Hematopoietic multipotent progenitor cell treated with erythropoietin and hydrocortisone succinate and interleukin-3 and kit ligand, for 4 days (in vitro differentiated cells): ENCODE measurements around the gene TRAPPC2B.
"Not testable (repeated sequence)": the region's sequence is repeated elsewhere in the genome, so short reads cannot be mapped to it uniquely, and the experiment has no call there.

ENCODE experiments used
- DNase-seq: peaks from one replicate; pipeline ENCODE4 v3.0.0-alpha.2; 2015

TRAPPC2B gene

DNA sequence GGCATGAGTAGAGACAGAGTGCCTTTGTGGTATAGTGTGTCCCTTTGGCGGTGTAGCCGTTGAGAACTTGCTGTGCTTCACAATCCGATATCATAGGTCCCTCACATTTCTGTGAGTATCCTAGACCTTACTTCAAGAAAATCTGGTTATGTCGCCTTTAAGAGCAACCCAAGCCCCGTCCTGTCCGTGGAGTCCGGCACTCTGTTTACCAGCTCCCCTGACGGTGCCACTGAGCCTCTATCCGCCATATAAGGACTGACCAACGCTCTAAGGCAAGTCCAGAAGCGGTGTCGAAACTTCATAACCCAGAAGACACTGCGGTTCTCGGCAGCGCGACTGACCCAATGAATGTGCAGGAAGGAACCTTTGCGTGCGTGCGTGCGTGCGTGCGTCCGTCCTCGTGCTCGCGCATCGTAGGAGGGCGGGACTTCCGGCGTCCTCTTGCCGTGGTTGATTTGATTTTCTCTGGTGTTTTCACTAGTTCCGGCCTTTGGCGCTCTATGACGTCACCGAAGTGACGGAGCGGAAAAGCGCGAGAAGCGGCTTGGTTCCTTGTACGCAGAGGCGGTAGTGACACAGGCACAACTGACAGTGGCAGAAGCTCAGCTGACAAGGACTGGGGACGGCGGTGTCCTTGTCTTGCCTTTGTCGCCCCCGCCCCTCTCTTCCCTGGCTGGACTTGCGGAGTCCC, at the start of gene TRAPPC2B, which contains the start of gene ZNF547:
Gene TRAPPC2B (plus strand): TSS at position 555 of the 691 bp plus-strand sequence. CDS start 1,283 bp downstream, outside the sequence.
Gene ZNF547 (plus strand): TSS at position 555 of the 691 bp plus-strand sequence. CDS start 5,005 bp downstream, outside the sequence.
- peak; percentile 100 for DNase-seq

DNA sequence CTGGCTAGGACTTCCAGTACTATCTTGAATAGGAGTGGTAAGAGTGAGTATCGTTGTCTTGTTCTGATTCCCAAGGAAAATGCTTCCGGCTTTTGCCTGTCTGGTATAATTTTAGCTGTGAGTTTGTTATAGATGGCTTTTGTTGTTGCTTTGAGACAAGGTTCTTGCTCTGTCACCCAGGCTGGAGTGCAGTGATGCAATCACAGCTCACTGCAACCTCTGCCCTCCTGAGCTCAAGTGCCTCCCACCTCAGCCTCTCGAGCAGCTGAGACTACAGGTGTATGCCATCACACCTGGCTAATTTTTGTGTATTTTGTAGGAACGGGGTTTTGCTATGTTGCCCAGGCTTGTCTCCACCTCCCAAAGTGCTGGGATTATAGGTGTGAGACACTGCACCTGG, 49.2 kb upstream of the TRAPPC2B start:
- no peak for DNase-seq

DNA sequence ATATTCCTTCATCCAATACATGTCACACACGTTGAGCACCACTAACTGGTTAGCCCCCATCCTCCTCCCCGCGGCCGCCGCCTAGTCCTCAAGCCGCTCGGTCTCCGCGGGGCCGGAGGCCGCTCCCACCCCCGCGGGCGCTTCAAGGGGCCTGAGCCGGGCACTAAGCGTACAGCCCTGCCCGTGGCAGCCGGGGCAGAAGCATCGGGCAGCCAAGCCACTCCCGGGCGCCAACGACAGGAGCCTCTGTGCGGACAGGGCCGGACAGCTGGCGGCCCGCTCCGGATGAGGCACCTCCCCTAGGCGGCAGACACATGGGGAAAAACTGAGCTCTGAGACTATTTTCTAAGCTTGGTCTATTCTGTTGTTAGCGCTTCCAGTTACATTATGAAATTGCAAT, 45.8 kb upstream of the TRAPPC2B start:
- DNase-seq: no peak

DNA sequence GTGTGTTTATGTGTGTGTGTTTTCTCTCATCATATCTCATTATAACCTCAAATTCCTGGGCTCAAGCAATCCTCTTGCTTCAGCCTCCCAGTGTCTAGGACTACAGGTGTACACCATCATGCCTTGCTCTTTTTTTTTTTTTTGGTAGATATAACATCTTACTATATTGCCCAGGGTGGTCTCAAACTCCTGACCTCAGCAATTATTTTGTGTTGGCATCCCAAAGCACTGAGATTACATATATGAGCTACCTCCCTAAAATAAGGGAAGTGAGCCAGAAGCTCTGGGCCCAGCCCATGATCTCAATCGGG, 43.5 kb upstream of the TRAPPC2B start:
- DNase-seq: no peak

DNA sequence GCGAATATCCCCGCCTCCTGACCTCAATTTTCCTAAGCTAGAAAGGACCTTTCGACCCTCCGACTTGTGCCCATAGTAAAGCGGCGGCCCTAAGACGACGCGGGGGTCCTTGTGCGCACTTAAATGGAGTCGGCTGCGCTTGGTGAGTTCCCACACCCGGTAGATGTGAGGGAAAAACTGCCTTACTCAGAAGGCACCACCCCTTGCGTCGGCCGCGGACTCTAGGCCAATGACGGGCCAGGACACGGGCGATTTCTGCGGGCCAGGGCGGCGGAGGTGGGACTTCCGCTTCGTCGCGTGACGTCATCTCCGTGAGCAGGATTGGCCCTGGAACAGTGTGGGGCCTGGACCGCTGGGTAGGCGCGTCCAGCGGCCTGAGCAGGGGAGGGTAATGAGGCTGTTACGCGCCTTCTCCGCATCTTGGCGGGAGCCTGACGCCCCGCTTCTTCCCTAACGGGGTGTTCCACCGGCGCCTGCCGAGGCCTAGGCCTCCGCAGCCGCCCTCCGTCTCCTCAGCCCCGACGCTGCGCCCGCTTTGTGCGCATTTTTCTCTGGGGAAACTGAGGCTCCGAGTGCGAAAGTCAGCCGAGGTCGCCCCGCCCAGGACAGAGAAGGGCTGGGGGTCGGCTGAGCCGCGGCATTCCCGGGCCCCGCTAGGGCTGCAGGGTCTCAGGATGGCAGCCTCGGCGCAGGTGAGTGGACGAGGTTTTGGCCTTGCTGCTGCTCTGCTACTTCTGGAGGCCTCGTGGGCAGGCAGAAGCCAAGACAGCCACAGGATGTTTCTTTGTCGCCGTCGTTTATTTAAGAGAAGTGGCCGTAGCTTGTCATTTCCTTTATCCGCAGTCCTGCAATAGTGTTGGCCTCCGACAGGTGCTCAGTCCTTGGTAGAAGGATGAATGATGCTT, 42.9 kb upstream of the TRAPPC2B start, which contains the start of gene ZNF543:
Gene ZNF543 (plus strand): TSS at position 293 of the 905 bp plus-strand sequence. CDS start 382 bp downstream, at position 675.
- peak; percentile 99 for DNase-seq

DNA sequence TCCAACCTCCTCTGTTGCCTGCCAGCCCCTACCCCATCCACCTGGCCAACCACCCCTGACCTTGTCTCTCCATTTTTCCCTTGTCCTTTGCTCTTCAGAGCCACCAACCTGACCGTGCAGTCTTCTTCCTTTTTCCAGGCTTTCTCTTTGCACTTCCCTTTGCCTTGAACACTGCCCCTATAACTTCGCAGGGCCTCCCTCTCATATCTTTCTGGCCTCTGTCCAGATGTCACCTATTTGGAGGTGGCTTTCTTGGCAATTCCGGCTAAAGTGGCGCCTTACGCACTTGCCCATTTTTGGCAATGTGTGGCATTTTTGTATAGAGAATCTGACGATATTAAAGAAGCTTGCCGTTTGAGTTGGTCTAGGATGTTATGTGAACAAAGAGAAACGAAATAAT, 42.2 kb upstream of the TRAPPC2B start:
- peak; percentile 14 for DNase-seq

DNA sequence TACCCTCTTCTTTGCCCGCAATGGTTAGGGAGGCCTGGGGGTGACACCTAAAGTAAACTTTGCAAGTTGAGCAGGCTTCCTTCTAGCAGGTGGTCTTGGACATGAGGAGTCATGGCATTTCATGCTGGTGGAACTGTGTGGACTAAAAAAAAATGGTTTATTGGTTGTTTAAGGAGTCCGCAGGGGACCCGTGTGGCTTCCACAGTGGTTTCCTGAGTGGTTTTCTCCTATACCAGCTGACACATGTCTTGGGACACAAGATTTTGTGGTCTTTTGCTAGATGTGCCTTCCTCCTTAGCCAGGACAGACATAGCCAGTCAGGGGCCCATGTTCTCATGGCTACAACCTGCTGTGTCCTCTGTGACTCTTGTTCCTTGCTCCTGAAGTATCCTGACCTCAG, 41.6 kb upstream of the TRAPPC2B start:
- peak; percentile 55 for DNase-seq

DNA sequence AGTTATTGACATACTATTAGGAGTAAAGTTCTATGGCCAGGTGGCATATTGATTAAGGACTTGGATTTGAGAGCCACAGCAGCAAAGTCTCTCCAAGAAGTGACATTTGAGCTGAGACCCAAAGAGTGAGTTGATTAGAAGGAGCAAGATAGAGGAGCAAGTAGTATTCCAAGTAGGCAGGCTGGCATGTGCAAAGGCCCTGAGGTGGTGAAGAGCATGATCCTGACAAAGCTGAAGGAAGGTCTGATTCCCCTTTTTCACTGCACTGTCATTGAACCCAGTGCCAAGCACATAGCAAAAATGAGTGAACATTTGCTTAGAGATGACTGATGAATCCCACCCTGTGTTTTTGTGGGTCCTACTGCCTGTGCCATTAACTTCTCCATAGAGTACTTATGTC, 38.4 kb upstream of the TRAPPC2B start:
- DNase-seq: no peak

DNA sequence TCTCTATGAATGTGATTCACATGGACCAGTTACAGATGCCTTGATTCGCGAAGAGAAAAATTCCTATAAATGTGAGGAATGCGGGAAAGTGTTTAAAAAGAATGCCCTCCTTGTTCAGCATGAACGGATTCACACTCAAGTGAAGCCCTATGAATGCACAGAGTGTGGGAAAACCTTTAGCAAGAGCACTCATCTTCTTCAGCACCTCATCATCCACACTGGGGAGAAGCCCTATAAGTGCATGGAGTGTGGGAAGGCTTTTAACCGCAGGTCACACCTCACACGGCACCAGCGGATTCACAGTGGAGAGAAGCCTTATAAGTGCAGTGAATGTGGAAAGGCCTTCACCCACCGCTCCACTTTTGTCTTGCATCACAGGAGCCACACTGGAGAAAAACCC, 35.4 kb upstream of the TRAPPC2B start:
- DNase-seq: no peak

DNA sequence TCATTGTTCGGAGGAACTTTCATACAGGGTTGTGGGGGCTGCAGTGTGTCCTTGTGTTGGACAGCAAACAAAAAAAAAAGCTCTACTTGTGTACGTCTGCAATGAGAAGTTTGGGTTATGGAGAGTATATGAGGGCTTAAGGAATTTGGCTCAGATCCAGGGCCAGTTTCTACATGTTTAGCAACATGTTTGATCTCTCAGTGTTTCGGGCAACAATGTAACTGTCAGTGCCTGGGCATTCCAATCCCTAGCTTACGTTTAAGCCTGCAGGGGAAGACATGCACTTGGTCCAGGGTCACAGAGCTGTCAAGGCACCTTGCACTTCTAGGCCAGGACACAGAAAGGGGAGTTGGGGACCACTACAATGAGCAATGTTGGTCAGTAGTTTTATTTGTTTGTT, 29.2 kb upstream of the TRAPPC2B start:
- DNase-seq: peak; percentile 13

DNA sequence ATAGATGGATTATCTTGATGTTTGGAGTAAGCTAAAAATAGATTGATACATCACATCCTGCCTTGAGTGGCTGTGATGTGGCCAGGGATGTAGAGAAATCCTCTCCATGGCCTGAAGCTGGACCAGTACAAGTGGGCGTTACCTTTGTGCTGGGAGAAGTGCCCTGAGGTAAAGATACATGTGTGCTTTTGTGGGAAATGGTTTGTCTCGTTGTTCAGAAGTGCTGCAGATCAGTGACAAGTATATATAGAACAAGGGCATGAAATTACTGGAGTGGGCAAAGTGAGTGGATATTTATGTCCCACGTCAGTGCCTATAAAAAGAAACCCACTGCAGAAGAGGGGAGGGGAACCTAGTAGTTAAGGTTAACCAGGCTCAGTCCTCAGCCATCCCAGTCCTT, 24.5 kb upstream of the TRAPPC2B start:
- no peak for DNase-seq

DNA sequence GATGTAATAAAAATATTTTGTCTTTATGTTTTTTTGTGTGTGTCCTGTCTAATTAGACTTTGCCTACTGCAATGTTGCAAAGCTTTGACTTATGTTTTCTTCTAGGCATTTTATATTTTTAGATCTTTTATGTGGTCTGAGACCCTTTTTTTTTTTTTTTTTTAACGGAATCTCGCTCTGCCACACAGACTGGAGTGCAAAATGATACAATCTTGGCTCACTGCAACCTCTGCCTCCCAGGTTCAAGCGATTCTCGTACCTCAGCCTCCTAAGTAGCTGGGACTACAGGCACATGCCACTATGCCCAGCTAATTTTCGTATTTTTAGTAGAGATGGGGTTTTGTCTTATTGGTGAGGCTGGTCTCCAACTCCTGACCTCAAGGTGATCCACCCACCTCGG, 20.8 kb upstream of the TRAPPC2B start:
- DNase-seq: no peak

DNA sequence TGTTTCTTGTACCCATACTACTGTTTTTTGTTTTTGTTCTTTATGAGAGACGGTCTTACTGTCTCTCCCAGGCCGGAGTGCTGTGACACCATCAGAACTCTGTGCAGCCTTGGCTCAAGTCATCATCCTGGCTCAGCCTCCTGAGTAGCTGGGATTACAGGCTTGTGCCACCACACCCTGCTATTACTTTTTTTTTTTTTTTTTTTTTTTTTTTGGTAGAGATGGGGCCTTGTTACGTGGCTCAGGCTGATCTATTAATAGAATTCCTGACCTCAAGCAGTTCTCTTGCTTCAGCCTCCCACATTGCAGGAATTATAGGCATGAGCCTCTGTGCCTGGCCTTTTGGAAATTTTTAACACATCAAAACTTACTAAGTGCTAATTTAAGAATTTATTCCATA, 15.2 kb upstream of the TRAPPC2B start:
- DNase-seq: no peak

DNA sequence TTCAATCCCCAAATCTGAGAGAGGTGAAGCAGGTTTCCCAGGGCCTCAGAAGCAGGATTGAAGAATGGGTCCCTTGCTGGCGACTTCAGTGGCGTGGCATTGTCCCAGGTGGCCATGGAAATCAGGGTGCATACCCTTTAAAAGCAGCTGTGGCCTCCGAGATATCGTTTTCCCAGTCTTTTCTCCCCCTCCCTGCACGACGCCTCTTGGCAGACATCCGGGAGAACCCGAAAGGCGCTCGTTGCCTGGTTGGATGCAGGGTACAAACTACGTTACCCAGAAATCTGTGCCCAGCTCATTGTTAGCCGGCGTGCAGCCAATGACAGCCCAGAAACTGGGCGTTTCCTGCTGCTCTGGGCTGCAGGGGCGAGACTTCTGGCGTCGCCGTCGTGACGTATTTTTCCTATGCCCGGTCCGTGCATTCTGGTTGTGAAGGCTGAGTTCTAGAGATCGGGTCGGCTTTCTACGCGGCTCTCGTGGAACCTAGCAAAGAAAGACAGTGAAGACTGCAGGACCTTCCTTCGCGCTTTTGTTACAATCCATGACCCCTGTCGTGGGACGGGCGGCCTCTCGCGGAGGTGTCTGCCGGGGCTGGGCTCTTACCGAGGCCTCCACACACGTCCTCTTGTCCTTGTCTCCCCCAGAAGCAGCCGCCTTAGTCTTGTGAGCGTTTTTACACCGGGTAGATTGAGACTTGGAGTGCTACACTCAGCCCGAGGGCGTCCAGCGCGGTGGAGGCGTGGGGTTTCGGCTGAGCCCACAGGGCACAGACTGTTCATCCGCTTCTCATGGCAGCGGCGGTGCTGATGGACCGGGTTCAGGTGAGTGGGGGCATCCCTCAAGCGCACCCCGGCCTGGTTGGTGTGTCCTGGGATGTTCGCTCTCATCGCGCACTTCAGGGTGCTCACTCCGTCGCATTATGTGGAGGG, 12.2 kb upstream of the TRAPPC2B start, which contains the start of gene ZNF304:
Gene ZNF304 (plus strand): TSS at position 395 of the 929 bp plus-strand sequence. CDS start 394 bp downstream, at position 789.
- peak; percentile 97 for DNase-seq

DNA sequence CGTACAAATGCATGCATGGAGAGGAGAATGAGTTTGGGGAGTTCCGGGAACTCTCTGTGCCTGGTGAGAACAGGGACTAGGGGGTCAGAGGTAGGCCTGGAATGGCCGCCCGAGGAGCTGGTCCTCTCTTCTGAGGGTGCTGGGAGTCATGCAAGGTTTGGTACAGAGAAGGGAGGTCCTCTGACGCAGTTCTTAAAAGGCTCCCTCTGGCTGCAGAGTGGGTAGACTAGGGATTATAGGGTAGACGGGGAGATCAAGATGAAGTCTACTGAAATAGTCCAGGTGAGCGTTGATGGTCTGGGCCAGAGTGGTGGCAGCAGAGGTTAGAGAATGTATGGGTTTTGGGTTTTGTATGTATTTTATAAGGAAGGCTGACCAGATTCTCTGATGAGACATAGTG, 11.5 kb upstream of the TRAPPC2B start:
- DNase-seq: peak; percentile 39

DNA sequence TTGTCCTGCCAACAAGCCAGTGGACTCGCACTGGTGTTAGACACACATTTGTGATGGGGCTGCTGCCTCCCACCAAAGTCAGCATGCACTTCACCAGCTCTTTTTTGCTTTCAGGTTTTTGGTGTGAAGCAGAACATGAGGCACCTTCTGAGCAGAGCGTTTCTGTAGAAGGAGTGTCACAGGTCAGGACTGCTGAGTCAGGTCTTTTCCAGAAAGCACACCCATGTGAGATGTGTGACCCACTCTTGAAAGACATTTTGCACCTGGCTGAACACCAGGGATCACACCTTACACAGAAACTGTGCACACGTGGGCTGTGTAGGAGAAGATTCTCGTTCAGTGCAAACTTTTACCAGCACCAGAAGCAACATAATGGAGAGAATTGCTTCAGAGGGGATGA, 7.4 kb upstream of the TRAPPC2B start:
- no peak for DNase-seq

DNA sequence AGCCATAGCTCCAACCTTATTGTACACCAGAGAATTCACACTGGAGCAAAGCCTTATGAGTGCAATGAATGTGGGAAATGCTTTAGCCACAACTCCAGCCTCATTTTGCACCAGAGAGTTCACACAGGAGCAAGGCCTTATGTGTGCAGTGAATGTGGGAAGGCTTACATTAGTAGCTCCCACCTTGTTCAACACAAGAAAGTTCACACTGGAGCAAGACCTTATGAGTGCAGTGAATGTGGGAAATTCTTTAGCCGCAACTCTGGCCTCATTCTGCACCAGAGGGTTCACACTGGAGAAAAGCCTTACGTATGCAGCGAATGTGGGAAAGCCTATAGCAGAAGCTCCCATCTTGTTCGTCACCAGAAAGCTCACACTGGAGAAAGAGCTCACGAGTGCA, 5.9 kb upstream of the TRAPPC2B start:
- DNase-seq: no peak

DNA sequence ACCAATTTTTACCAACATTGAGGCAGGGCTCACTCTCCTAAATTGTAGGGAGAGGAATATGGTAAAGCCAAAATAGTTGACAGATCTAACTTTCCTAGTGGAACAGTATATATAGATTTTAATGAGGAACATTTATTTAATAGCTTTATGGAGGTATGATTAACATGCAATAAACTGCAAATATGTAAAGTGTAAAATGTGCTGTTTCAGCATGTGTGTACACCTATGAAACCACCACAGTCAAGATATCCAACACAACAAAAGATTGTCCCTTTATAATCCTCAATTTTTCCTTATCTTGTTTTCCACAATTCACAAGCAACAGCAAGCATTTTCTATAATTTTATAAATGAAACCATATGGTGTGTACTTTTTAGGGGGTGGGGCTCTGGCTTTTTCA, 4.1 kb upstream of the TRAPPC2B start:
- DNase-seq: no peak

DNA sequence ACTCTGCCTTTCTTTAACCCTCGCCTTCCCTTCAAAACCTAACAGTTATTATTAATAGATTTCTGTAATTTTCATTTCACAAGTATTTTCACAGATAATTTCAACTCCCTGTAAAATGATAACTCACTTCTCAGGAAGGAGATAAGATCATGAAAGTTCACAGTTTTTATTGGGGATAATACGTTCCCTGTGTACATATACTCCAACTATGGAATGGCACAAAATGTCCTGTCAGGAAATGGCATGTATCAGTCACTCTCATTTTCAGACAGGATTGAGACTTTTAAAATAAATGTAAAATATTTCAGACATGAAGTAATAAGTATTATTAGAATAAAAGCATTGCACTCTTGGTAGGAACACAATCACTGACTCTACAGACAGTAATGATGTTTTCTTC, 932 bp upstream of the TRAPPC2B start:
- DNase-seq: no peak

DNA sequence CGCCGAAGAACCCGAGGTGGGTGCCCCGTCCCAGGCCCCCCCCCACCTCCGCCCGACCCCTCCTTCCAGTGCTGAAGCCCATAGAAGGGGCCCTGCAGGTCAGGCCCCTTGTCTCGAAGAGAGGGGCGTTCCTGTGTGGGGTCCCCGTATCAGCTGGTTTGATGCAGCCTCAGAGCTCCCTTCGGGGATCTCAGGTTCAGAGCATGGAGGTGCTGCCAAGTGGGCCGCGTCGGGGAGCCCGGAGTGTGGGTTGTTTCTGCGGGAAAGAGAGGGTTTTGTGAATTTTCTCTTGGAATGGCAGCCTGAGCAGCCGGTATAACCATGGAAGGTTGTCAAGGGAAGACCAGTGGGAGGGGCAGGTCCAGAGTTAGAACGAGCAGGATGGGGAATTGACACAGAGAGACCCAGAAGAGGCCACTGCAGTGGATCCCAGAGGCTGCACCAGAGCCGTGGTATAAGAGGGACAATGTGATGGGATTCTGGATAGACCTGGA, 384 bp downstream of the TRAPPC2B start:
- no peak for DNase-seq

DNA sequence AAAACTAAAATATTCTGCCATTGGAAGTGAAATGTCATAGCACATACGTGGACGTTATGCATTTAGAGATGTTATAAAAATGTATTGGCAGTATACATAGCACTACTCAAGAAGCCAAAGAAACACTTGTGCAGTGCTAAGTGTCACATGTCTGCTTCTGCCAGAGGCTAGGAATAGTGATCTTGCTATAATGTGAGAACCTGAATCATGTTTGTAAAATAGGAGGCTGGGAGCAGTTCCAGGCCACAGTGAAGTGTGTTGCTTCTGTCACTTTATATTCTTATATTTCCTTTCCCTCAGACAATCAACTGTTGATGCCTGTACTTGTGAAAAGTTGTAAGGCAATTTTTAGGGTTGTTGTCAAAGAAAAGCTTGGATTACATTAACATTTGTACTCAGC, 3.4 kb downstream of the TRAPPC2B start:
- DNase-seq: no peak

DNA sequence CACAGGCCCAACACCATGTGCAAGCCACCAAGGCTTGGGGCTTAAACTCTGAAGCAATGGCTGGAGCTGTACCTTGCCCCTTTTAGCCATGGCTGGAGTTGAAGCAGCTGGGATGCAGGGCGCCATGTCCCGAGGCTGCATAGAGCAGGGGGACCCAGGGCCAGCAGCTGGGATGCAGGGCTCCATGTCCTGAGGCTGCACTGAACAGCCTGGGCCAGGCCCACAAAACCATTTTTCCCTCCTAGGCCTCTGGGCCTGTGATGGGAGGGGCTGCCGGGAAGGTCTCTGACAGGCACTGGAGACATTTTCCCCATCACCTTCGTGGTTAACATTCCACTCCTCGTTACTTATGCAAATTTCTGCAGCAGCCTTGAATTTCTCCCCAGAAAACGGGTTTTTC, 10.8 kb downstream of the TRAPPC2B start:
- no peak for DNase-seq

DNA sequence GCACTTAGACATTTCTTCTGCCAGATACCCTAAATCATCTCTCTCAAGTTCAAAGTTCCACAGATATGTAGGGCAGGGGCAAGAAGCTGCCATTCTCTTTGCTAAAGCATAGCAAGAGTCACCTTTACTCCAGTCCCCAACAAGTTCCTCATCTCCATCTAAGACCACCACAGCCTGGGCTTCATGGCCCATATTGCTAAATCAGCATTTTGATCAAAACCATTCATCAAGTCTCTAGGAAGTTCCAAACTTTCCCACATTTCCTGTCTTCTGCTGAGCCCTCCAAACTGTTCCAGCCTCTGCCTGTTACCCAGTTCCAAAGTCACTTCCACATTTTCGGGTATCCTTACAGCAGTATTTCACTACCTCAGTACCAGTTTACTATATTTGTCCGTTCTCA, 11.3 kb downstream of the TRAPPC2B start:
- DNase-seq: not testable (repeated sequence)
